ENCODE results near the gene GALNT9.
"Not testable (repeated sequence)": the region's sequence is repeated elsewhere in the genome, so short reads cannot be mapped to it uniquely, and the experiment has no call there.

Gene GALNT9

GRCh38 chr12:132278401-132279183 lies 50.8 kb downstream of the GALNT9 start:
- no peak for DNase-seq

- DNase-seq: no peak
These were observed 51.4 kb downstream of the GALNT9 start for GRCh38 chr12:132277949-132278348.

GRCh38 chr12:132277374-132277941 lies 51.9 kb downstream of the GALNT9 start:
- no peak for DNase-seq

- DNase-seq: no peak
These were observed 52.5 kb downstream of the GALNT9 start for GRCh38 chr12:132276827-132277373.

DNA sequence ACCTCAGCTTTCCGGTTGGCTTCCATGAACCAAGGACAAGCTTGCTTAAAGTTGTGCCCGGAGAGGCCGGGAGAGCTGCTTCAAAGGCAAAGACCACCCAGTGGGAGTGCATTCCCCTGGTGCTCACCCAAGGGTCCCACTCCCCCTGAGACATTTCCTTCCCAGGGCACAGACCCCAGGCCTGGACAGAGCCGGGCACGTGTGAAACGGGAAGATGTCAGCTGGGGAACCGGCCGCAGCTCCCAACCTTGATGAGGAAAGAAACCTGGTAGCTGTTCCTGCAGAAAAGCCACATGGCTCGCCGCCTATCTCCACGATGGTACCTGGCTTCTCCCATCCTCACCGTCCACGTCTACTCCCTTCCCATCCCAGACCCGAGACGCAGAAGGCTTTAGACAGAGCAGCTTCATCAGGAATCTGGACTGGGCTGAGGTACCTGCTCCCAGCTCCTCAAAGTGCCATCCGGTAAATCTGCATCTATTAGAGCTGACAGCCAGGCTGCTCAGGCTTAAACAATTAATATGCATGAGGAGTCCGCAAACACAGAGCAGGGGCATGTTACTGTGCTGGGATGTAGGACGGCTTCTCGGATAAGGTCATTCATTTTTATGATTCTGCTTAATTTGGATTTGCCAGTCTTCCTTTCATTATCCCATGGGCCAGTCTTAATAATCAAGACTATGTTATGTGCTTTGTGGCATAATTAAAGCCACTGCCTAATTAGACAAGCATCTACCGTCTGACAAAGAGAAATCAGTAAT lies 53.1 kb downstream of the GALNT9 start:
- no peak for DNase-seq

DNA sequence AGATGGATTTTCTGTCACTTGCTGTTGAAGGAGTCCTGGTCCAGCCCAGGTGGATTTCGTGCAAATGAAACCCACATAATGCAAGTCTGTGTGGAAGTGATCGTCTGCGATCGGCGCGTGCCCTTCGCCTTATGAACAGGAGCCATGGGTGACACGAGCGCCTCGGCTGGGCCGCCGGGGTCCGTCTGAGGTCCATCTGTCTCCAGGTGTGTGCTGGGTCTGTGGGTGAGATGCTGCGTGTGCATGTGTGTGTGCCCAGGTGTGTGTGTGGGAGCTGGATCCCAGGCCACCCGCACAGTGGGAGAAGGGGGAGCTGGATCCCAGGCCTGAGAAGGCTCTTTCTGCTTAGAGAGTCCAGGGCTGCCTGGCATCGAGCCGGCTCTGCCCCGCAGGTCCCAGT lies 53.8 kb downstream of the GALNT9 start:
- no peak for DNase-seq

GRCh38 chr12:132275110-132275531 lies 54.3 kb downstream of the GALNT9 start:
- DNase-seq: no peak

DNA sequence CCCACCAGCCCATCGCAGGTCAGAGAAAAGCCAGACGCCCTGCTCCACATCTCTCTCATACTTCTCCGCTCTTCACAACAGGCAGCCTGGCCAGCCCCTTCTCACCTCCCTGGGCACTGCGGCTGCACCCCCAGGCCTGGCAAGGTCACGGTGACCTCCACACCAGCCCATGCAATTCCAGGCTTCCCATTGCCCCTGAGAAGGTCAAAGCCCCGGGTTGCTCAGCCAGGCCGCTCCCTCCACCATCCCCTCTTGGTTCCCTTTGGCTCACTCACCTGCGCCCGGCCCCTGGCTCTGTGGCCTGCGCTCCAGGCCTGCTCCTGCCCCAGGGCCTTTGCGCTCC lies 55.4 kb downstream of the GALNT9 start:
- DNase-seq: no peak

GRCh38 chr12:132272711-132273110 lies 56.7 kb downstream of the GALNT9 start:
- no peak for DNase-seq

DNA sequence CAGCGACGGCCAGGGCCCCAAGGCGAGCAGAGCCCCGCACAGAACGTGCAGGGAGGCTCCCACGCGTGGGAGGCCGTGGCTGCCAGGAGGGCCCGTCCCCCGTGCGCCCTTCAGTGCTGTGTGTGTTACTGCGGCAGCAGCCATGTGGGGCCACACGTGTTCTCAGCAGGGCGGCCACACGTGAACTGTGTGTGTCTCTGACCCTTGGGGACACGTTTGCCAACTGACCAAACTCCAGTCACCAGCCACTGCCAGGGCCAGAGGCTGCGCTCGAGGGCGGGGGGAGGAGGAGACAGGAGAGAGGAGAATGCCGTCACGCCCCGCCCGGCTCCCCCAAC lies 57.7 kb downstream of the GALNT9 start:
- no peak for DNase-seq

DNA sequence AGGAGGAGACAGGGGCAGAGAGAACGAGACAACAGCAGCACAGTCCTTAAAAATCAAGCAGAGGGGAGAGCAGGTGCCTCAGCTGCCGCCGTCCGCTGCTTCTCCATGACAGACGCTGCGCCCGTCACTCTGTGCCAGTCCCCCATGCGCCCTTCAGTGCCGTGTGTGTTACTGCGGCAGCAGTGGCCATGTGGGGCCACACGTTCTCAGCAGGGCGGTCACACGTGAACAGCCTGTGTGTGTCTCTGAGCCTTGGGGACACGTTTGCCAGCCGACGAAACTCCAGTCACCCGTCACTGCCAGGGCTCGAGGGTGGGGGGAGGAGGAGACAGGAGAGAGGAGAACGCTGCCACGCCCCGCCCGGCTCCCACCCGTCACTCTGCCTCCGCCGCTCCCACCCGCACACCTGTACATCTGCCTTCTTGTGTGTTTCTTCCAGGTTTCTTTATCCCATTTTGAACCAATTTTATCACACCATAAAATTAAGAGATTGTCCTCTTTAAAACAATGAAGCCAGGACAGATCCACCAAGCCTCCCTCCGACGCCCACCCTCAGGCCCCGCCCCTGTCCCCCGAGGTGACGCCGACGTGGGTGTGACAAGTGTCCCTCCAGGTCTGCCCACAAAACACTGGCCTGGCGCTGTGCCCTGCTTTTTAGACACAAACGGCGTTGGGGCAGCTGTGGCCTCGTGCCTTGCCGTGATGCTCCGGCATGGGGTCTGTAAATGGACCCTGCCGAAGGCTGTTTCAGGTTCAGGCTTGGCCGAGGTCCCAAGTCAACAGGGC lies 58.2 kb downstream of the GALNT9 start:
- no peak for DNase-seq

GRCh38 chr12:132270516-132270915 lies 58.9 kb downstream of the GALNT9 start:
- DNase-seq: no peak

- no peak for DNase-seq
These were observed 60.0 kb downstream of the GALNT9 start for GRCh38 chr12:132269271-132269968.

GRCh38 chr12:132268674-132269073 lies 60.7 kb downstream of the GALNT9 start:
- no peak for DNase-seq

- DNase-seq: no peak
These were observed 61.5 kb downstream of the GALNT9 start for GRCh38 chr12:132267873-132268272.

GRCh38 chr12:132266802-132267201 lies 62.6 kb downstream of the GALNT9 start:
- DNase-seq: no peak

GRCh38 chr12:132266370-132266769 lies 63.0 kb downstream of the GALNT9 start:
- no peak for DNase-seq

DNA sequence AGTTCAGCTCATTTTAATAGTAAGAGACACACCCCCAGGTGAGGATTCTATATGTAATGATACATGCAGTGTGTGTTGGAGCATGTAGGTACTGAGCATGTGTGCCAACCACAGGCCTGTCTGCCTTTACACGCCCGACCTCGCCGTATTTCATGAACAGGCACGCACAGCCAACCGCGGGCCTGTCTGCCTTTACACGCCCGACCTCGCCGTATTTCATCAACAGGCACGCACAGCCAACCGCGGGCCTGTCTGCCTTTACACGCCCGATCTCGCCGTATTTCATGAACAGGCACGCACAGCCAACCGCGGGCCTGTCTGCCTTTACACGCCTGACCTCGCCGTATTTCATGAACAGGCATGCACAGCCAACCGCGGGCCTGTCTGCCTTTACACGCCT lies 63.6 kb downstream of the GALNT9 start:
- not testable (repeated sequence) for DNase-seq

DNA sequence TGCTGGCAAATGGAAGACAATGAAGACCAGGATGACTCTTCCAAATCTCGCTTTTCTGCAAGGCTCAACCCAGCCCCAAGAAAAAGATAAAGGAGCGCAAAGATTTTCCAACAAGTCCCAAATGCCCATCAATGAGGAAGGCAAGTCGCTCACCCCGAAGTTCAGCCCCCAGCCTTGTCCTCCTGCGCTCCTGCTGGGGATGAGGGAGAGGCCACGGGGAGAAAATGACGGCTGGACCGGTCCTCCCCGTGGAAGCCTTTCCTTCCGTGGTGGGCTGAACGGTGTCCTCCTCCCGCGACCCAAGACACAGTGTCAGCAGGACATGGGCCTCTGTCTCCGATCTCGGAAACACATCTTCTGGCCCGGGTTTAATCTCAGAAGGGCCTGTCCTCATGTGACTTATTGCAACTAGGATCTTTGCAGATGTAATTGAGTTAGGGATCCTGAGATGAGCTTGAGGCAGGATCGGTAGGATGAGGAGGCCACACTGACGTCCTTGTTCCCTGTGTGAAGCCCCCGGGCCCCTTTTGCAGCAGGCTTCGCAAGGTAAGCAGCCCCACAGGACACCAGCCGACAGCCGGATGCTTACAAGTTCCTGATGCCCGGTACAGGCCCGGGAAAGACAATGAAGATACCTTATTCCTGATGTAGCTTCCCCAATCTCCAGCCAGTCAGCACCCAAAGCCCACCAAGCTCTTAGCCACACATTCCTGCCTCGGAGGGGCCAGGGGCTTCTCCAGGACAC lies 64.2 kb downstream of the GALNT9 start:
- no peak for DNase-seq

DNA sequence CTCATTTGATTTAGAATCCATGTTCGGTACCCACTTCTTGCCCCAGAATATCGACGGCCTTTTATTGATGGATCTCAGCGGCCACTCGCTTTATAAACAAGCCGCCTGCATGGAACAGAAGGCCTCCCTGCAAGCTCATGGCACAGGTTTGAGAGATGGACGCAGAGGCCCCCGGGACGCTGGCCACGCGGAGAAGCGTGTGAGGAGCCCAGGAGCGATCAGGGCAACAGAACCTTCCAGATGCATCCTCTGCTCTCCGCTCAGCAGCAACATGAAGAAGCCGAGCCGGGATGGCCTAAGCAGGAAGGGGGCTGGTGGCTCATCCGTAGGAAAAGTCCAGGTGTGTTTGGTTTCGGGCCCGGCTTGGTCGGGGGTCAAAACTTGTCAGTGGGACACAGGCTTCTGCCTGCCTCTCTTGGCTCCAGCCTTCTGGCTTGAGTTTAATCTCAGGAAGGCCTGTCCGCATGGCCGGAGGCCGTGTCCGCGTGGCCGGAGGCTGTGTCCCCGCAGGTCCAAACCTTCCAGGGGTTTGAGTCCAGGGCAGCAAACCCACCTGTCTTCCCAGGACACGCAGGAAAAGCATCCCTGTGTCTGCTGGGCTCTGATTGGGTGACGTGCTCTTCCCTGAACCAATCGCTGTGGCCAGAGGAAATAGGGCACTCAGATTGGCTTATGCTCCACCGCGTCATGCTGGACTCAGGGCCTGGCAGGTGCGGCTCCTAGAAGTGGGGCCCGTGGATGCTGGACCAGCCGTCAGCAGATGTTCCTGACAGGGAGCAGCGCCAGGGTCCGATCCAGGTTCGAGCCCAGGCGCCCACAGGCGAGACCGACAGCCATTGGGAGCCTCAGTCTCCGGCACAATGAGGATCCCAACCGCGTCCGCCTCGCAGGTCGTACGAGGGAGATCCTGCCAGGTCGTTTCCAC lies 65.0 kb downstream of the GALNT9 start:
- DNase-seq: no peak

All from CD4-positive, alpha-beta T cell treated with Interferon gamma for 1 hour (primary cell).